Activated naive CD8-positive, alpha-beta T cell treated with anti-CD3 and anti-CD28 coated beads for 36 hours (primary cell): ENCODE data around the gene ARRDC4. TPM values are rescaled to one million over a fixed set of nuclear protein-coding genes. Genes with fewer than 3 reads are reported as not detected.

Experiments
- DNase-seq: peaks from one replicate; pipeline ENCODE4 v3.0.0; 2021
- H3K27ac Mint-ChIP-seq: one replicate; pipeline ENCODE4 v1.8.0; 2022; ENCODE audit warnings: mild to moderate bottlenecking, moderate library complexity, mixed read lengths
- H3K27me3 Mint-ChIP-seq: one replicate; pipeline ENCODE4 v1.8.0; 2022; ENCODE audit warnings: mild to moderate bottlenecking, mixed read lengths
- H3K36me3 Mint-ChIP-seq: one replicate; pipeline ENCODE4 v1.8.0; 2021; ENCODE audit warnings: mild to moderate bottlenecking, mixed read lengths
- H3K4me1 Mint-ChIP-seq: one replicate; pipeline ENCODE4 v1.8.0; 2021; ENCODE audit warnings: mixed read lengths
- H3K4me3 Mint-ChIP-seq: one replicate; pipeline ENCODE4 v1.8.0; 2022; ENCODE audit warnings: mild to moderate bottlenecking, moderate library complexity, mixed read lengths
- H3K9me3 Mint-ChIP-seq: one replicate; pipeline ENCODE4 v1.8.0; 2022; ENCODE audit warnings: mixed read lengths
- total RNA-seq, 2 experiments: library from RNA; stranded (reverse); gene quantifications; one replicate each; pipeline ENCODE4 v1.2.3, GENCODE V29; 2021

ARRDC4 gene
- total RNA-seq, 2 experiments from 2014 or later: 2.5 to 2.8 TPM

GRCh38 chr15:97955529-97955928 is 5.0 kb upstream of the ARRDC4 start:
- no peaks in the 10 kb centered on the region for H3K27me3 Mint-ChIP-seq
- H3K4me1 Mint-ChIP-seq: peaks cover 7% of the 10 kb centered on the region
- no peak for DNase-seq
- no peak overlapping the region for H3K4me3 Mint-ChIP-seq
- no peak overlapping the region for H3K27ac Mint-ChIP-seq
- H3K36me3 Mint-ChIP-seq: no peaks in the 10 kb centered on the region
- H3K9me3 Mint-ChIP-seq: no peaks in the 10 kb centered on the region

- no peaks in the 10 kb centered on the region for H3K27me3 Mint-ChIP-seq
- H3K36me3 Mint-ChIP-seq: no peaks in the 10 kb centered on the region
- no peaks in the 10 kb centered on the region for H3K9me3 Mint-ChIP-seq
- peak overlapping the region; percentile 49 for H3K27ac Mint-ChIP-seq
- DNase-seq: no peak
- peaks cover 12% of the 10 kb centered on the region for H3K4me1 Mint-ChIP-seq
- peak overlapping the region; percentile 64 for H3K4me3 Mint-ChIP-seq
Measured at GRCh38 chr15:97959724-97960363, 659 bp upstream of the ARRDC4 start.

- H3K27me3 Mint-ChIP-seq: no peaks in the 10 kb centered on the region
- peak overlapping the region; percentile 66 for H3K4me3 Mint-ChIP-seq
- no peak overlapping the region for H3K27ac Mint-ChIP-seq
- H3K36me3 Mint-ChIP-seq: no peaks in the 10 kb centered on the region
- peaks cover 17% of the 10 kb centered on the region for H3K4me1 Mint-ChIP-seq
- H3K9me3 Mint-ChIP-seq: no peaks in the 10 kb centered on the region
- peak; percentile 27 for DNase-seq
Measured at GRCh38 chr15:97961067-97961954, 808 bp downstream of the ARRDC4 start.

GRCh38 chr15:97962263-97962662 is 1.8 kb downstream of the ARRDC4 start:
- DNase-seq: no peak
- Mint-ChIP-seq H3K9me3 (no peaks in the 10 kb centered on the region), H3K36me3 (no peaks in the 10 kb centered on the region), H3K4me1 (peaks cover 17% of the 10 kb centered on the region), H3K27ac (no peak overlapping the region), H3K4me3 (no peak overlapping the region), H3K27me3 (no peaks in the 10 kb centered on the region)

- no peak for DNase-seq
- Mint-ChIP-seq H3K27ac (no peak overlapping the region), H3K4me1 (peaks cover 17% of the 10 kb centered on the region), H3K36me3 (no peaks in the 10 kb centered on the region), H3K4me3 (no peak overlapping the region), H3K9me3 (no peaks in the 10 kb centered on the region), H3K27me3 (no peaks in the 10 kb centered on the region)
Measured at GRCh38 chr15:97963779-97964178, 3.3 kb downstream of the ARRDC4 start.

- H3K27ac Mint-ChIP-seq: no peak overlapping the region
Measured at GRCh38 chr15:97966246-97966645, 5.7 kb downstream of the ARRDC4 start.

GRCh38 chr15:97966924-97967620 is 6.6 kb downstream of the ARRDC4 start:
- Mint-ChIP-seq H3K4me1 (peaks cover 5% of the 10 kb centered on the region), H3K4me3 (no peak overlapping the region), H3K27ac (no peak overlapping the region), H3K9me3 (no peaks in the 10 kb centered on the region), H3K27me3 (no peaks in the 10 kb centered on the region), H3K36me3 (peaks cover 4% of the 10 kb centered on the region)
- no peak for DNase-seq

More at GRCh38 chr15:97966246-97966645, 5.7 kb downstream of the ARRDC4 start:
- no peak for DNase-seq
- H3K4me3 Mint-ChIP-seq: no peak overlapping the region
- H3K4me1 Mint-ChIP-seq: peaks cover 9% of the 10 kb centered on the region
- H3K9me3 Mint-ChIP-seq: no peaks in the 10 kb centered on the region
- H3K27me3 Mint-ChIP-seq: no peaks in the 10 kb centered on the region
- H3K36me3 Mint-ChIP-seq: peaks cover 4% of the 10 kb centered on the region

GRCh38 chr15:97967881-97968280 is 7.4 kb downstream of the ARRDC4 start:
- Mint-ChIP-seq H3K4me1 (peaks cover 5% of the 10 kb centered on the region), H3K27ac (no peak overlapping the region), H3K4me3 (no peak overlapping the region), H3K36me3 (peaks cover 4% of the 10 kb centered on the region), H3K9me3 (no peaks in the 10 kb centered on the region), H3K27me3 (no peaks in the 10 kb centered on the region)
- no peak for DNase-seq

- no peak for DNase-seq
- no peaks in the 10 kb centered on the region for H3K9me3 Mint-ChIP-seq
Measured at GRCh38 chr15:97968380-97968779, 7.9 kb downstream of the ARRDC4 start.

GRCh38 chr15:97972366-97972765 is 11.9 kb downstream of the ARRDC4 start:
- no peaks in the 10 kb centered on the region for H3K4me1 Mint-ChIP-seq
- H3K36me3 Mint-ChIP-seq: peaks cover 4% of the 10 kb centered on the region
- H3K4me3 Mint-ChIP-seq: no peak overlapping the region
- H3K27ac Mint-ChIP-seq: no peak overlapping the region
- H3K9me3 Mint-ChIP-seq: no peaks in the 10 kb centered on the region
- no peak for DNase-seq
- H3K27me3 Mint-ChIP-seq: no peaks in the 10 kb centered on the region

More at GRCh38 chr15:97968380-97968779, 7.9 kb downstream of the ARRDC4 start:
- peaks cover 5% of the 10 kb centered on the region for H3K4me1 Mint-ChIP-seq
- H3K36me3 Mint-ChIP-seq: peaks cover 4% of the 10 kb centered on the region
- no peak overlapping the region for H3K4me3 Mint-ChIP-seq
- H3K27me3 Mint-ChIP-seq: no peaks in the 10 kb centered on the region
- H3K27ac Mint-ChIP-seq: no peak overlapping the region

GRCh38 chr15:97976129-97976528 is 15.6 kb downstream of the ARRDC4 start:
- DNase-seq: no peak
- Mint-ChIP-seq H3K4me3 (no peak overlapping the region), H3K27me3 (no peaks in the 10 kb centered on the region), H3K9me3 (no peaks in the 10 kb centered on the region), H3K4me1 (no peaks in the 10 kb centered on the region), H3K27ac (no peak overlapping the region), H3K36me3 (peaks cover under 1% of the 10 kb centered on the region)

GRCh38 chr15:97976766-97977503 is 16.4 kb downstream of the ARRDC4 start:
- DNase-seq: no peak
- Mint-ChIP-seq H3K9me3 (no peaks in the 10 kb centered on the region), H3K4me1 (peaks cover 1% of the 10 kb centered on the region), H3K27me3 (no peaks in the 10 kb centered on the region), H3K27ac (no peak overlapping the region), H3K4me3 (no peak overlapping the region), H3K36me3 (no peaks in the 10 kb centered on the region)

- DNase-seq: no peak
- Mint-ChIP-seq H3K27ac (no peak overlapping the region), H3K27me3 (no peaks in the 10 kb centered on the region), H3K36me3 (no peaks in the 10 kb centered on the region), H3K4me1 (peaks cover 1% of the 10 kb centered on the region), H3K9me3 (no peaks in the 10 kb centered on the region), H3K4me3 (no peak overlapping the region)
Measured at GRCh38 chr15:97977734-97978133, 17.2 kb downstream of the ARRDC4 start.

GRCh38 chr15:97978401-97979139 is 18.1 kb downstream of the ARRDC4 start:
- DNase-seq: no peak
- Mint-ChIP-seq H3K4me3 (no peak overlapping the region), H3K4me1 (peaks cover 1% of the 10 kb centered on the region), H3K9me3 (no peaks in the 10 kb centered on the region), H3K27ac (no peak overlapping the region), H3K27me3 (no peaks in the 10 kb centered on the region), H3K36me3 (no peaks in the 10 kb centered on the region)
